Activated CD4-positive, alpha-beta T cell treated with anti-CD3 and anti-CD28 coated beads, Interleukin-2, Interleukin-6, amounts not matched to agents 100 ng/mL and 50 ng/mL, durations not matched to agents 16 hours and 8 hours (primary cell): ENCODE measurements around the gene TLE1.
"Not testable (repeated sequence)": the region's sequence is repeated elsewhere in the genome, so short reads cannot be mapped to it uniquely, and the experiment has no call there.

Experiments
- DNase-seq: peaks from one replicate; pipeline ENCODE4 v3.0.0-alpha.2; 2020

The TLE1 gene

GRCh38 chr9:81599837-81600236, 89.5 kb downstream of the TLE1 start:
- DNase-seq, result no peak

GRCh38 chr9:81598811-81599210, 90.5 kb downstream of the TLE1 start:
- no peak for DNase-seq

GRCh38 chr9:81598123-81598497, 91.2 kb downstream of the TLE1 start:
- DNase-seq, result no peak

GRCh38 chr9:81597419-81598122, 91.8 kb downstream of the TLE1 start:
- no peak for DNase-seq

GRCh38 chr9:81596679-81597418, 92.5 kb downstream of the TLE1 start:
- DNase-seq, result no peak

- DNase-seq, result no peak
Observed at GRCh38 chr9:81595887-81596543, 93.3 kb downstream of the TLE1 start.

GRCh38 chr9:81595293-81595692, 94.1 kb downstream of the TLE1 start:
- DNase-seq, result not testable (repeated sequence)

- DNase-seq, result no peak
Observed at GRCh38 chr9:81594415-81594814, 94.9 kb downstream of the TLE1 start.

GRCh38 chr9:81592887-81593266, 96.5 kb downstream of the TLE1 start:
- no peak for DNase-seq

GRCh38 chr9:81591791-81592190, 97.6 kb downstream of the TLE1 start:
- DNase-seq, result no peak

- DNase-seq, result no peak
Observed at GRCh38 chr9:81590688-81591087, 98.7 kb downstream of the TLE1 start.

GRCh38 chr9:81589819-81590218, 99.5 kb downstream of the TLE1 start:
- no peak for DNase-seq

- DNase-seq, result no peak
Observed at GRCh38 chr9:81589392-81589791, 100.0 kb downstream of the TLE1 start.

- DNase-seq, result no peak
Observed at GRCh38 chr9:81588148-81588871, 101.0 kb downstream of the TLE1 start.

- DNase-seq, result no peak
Observed at GRCh38 chr9:81586786-81587185, 102.6 kb downstream of the TLE1 start.

- DNase-seq, result no peak
Observed at GRCh38 chr9:81585191-81585763, 104.1 kb downstream of the TLE1 start.

- DNase-seq, result no peak
Observed at GRCh38 chr9:81584099-81584498, 105.2 kb downstream of the TLE1 start.

- no peak for DNase-seq
Observed at GRCh38 chr9:81581986-81582385, 107.4 kb downstream of the TLE1 start.

GRCh38 chr9:81579381-81579780, 110.0 kb downstream of the TLE1 start:
- DNase-seq, result no peak

GRCh38 chr9:81578606-81579005, 110.7 kb downstream of the TLE1 start:
- no peak for DNase-seq

GRCh38 chr9:81575956-81576355, 113.4 kb downstream of the TLE1 start:
- no peak for DNase-seq

- no peak for DNase-seq
Observed at GRCh38 chr9:81574405-81574804, 114.9 kb downstream of the TLE1 start.
